DMS79 (cell line): ENCODE data around the gene RHOA.
"Not testable (repeated sequence)": the region's sequence is repeated elsewhere in the genome, so short reads cannot be mapped to it uniquely, and the experiment has no call there.

Source experiments
- DNase-seq: peaks from one replicate; lab custom pipeline; 2025; lab: John Stamatoyannopoulos, UW

Gene RHOA

GRCh38 chr3:49362561-49362960, 49.2 kb downstream of the RHOA start:
- no peak for DNase-seq

GRCh38 chr3:49359623-49360022, 52.2 kb downstream of the RHOA start:
- DNase-seq: no peak

- no peak for DNase-seq
These were observed 52.9 kb downstream of the RHOA start for GRCh38 chr3:49358884-49359225.

- peak; percentile 80 for DNase-seq
These were observed 53.4 kb downstream of the RHOA start, which contains the start of gene GPX1 for GRCh38 chr3:49358217-49358883. GPX1 (minus strand) TSS chr3:49358353; CDS start chr3:49358278, 75 bp downstream.

GRCh38 chr3:49357443-49358216, 54.1 kb downstream of the RHOA start:
- DNase-seq: not testable (repeated sequence)

- not testable (repeated sequence) for DNase-seq
These were observed 54.7 kb downstream of the RHOA start for GRCh38 chr3:49357095-49357442.

- no peak for DNase-seq
These were observed 58.8 kb downstream of the RHOA start for GRCh38 chr3:49352890-49353421.

- DNase-seq: no peak
These were observed 59.5 kb downstream of the RHOA start for GRCh38 chr3:49352281-49352680.

- no peak for DNase-seq
These were observed 60.2 kb downstream of the RHOA start for GRCh38 chr3:49351521-49352011.

GRCh38 chr3:49349348-49350114, 62.2 kb downstream of the RHOA start:
- DNase-seq: no peak

GRCh38 chr3:49348361-49348760, 63.4 kb downstream of the RHOA start:
- DNase-seq: not testable (repeated sequence)

GRCh38 chr3:49346797-49347251, 65.0 kb downstream of the RHOA start:
- DNase-seq: no peak

GRCh38 chr3:49343163-49343562, 68.6 kb downstream of the RHOA start:
- DNase-seq: no peak

GRCh38 chr3:49341996-49342395, 69.8 kb downstream of the RHOA start:
- no peak for DNase-seq

- DNase-seq: peak; percentile 61
These were observed 71.6 kb downstream of the RHOA start, which contains the start of gene USP4 for GRCh38 chr3:49339941-49340800. USP4 (minus strand) TSS chr3:49340053; CDS start chr3:49340024, 29 bp downstream.

GRCh38 chr3:49339581-49339940, 72.2 kb downstream of the RHOA start:
- no peak for DNase-seq

- DNase-seq: no peak
These were observed 77.7 kb downstream of the RHOA start for GRCh38 chr3:49333916-49334633.

GRCh38 chr3:49333091-49333490, 78.7 kb downstream of the RHOA start:
- no peak for DNase-seq

- no peak for DNase-seq
These were observed 82.6 kb downstream of the RHOA start for GRCh38 chr3:49329186-49329585.

- not testable (repeated sequence) for DNase-seq
These were observed 83.4 kb downstream of the RHOA start for GRCh38 chr3:49328350-49328749.

GRCh38 chr3:49327485-49327884, 84.3 kb downstream of the RHOA start:
- DNase-seq: no peak
